Measurements from ENCODE around the gene IQSEC1. TPM values are rescaled to one million over a fixed set of nuclear protein-coding genes. Genes with fewer than 3 reads are reported as not detected.

Gene IQSEC1
- total RNA-seq, 1 donor from 2014 or later = 63.1 TPM

GRCh38 chr3:12963922-12964701 is 109.1 kb downstream of the IQSEC1 start:
- peak; percentile 78 for DNase-seq

- no peak for DNase-seq
Measured at GRCh38 chr3:12963231-12963896, 109.9 kb downstream of the IQSEC1 start.

- no peak for DNase-seq
Measured at GRCh38 chr3:12962292-12962691, 110.9 kb downstream of the IQSEC1 start.

GRCh38 chr3:12961697-12962036 is 111.6 kb downstream of the IQSEC1 start:
- DNase-seq = no peak

GRCh38 chr3:12961007-12961696 is 112.1 kb downstream of the IQSEC1 start:
- DNase-seq = no peak

- no peak for DNase-seq
Measured at GRCh38 chr3:12960497-12960896, 112.7 kb downstream of the IQSEC1 start.

GRCh38 chr3:12959838-12960378 is 113.3 kb downstream of the IQSEC1 start:
- DNase-seq = peak; percentile 58

GRCh38 chr3:12959410-12959809 is 113.8 kb downstream of the IQSEC1 start:
- DNase-seq = no peak

- DNase-seq = no peak
Measured at GRCh38 chr3:12957824-12958792, 115.1 kb downstream of the IQSEC1 start.

GRCh38 chr3:12957339-12957738 is 115.9 kb downstream of the IQSEC1 start:
- DNase-seq = no peak

GRCh38 chr3:12956316-12956660 is 116.9 kb downstream of the IQSEC1 start:
- DNase-seq = no peak

GRCh38 chr3:12955651-12956315 is 117.4 kb downstream of the IQSEC1 start:
- DNase-seq = no peak

GRCh38 chr3:12954891-12955650 is 118.2 kb downstream of the IQSEC1 start:
- peak; percentile 43 for DNase-seq

GRCh38 chr3:12954180-12954579 is 119.0 kb downstream of the IQSEC1 start:
- DNase-seq = no peak

GRCh38 chr3:12953201-12953995 is 119.8 kb downstream of the IQSEC1 start:
- DNase-seq = no peak

- no peak for DNase-seq
Measured at GRCh38 chr3:12952343-12953200, 120.7 kb downstream of the IQSEC1 start.

GRCh38 chr3:12948891-12949711 is 124.1 kb downstream of the IQSEC1 start:
- peak; percentile 58 for DNase-seq

GRCh38 chr3:12948371-12948770 is 124.9 kb downstream of the IQSEC1 start:
- no peak for DNase-seq
